ENCODE measurements around the gene SMARCC1. TPM values are rescaled to one million over a fixed set of nuclear protein-coding genes. Genes with fewer than 3 reads are reported as not detected.

SMARCC1 gene
- total and polyA plus RNA-seq, 2 experiments from 2014 or later: 35.5 to 38.2 TPM

- WGBS (ENCODE audit: low lambda C conversion rate, missing lambda C conversion rate): 4% methylated on average over 70 of the region's 77 CpGs
- H3K4me1 ChIP-seq (ENCODE audit: insufficient read depth): peaks cover 8% of the 10 kb centered on the region
- no peaks in the 10 kb centered on the region for H3K9me3 ChIP-seq (ENCODE audit: low read depth)
- peak overlapping the region; percentile 83 for H3K27ac ChIP-seq
- H3K9me2 ChIP-seq (replicated peaks; ENCODE audit: insufficient read depth): no peaks in the 10 kb centered on the region
- peaks cover 8% of the 10 kb centered on the region for H4K20me1 ChIP-seq (ENCODE audit: insufficient read depth, poor library complexity, severe bottlenecking)
- peak; percentile 93 for DNase-seq (ENCODE audit: low spot score)
- no peaks in the 10 kb centered on the region for H3K36me3 ChIP-seq (replicated peaks; ENCODE audit: insufficient read depth, low read depth)
- peaks cover 36% of the 10 kb centered on the region for H3K79me2 ChIP-seq
- peak overlapping the region; percentile 93 for H2AFZ ChIP-seq
- no peaks in the 10 kb centered on the region for H3K27me3 ChIP-seq
- H3K4me2 ChIP-seq: peak overlapping the region; percentile 91
- TF ChIP-seq CTCF (IDR thresholded peaks at IDR 0.05; ENCODE audit: poor library complexity) (peak; percentile 84), EZH2phosphoT487 (IDR thresholded peaks at IDR 0.05; ENCODE audit: low read depth, severe bottlenecking, unreplicated experiment) (no peak)
- H3K4me3 ChIP-seq: peak overlapping the region; percentile 100
Measured at GRCh38 chr3:47824541-47825473, 43.1 kb upstream of the SMARCC1 start.

GRCh38 chr3:47817609-47818008 is 35.9 kb upstream of the SMARCC1 start:
- H3K27ac ChIP-seq: no peak overlapping the region

GRCh38 chr3:47813551-47814177 is 32.0 kb upstream of the SMARCC1 start:
- 90% methylated on average over 8 of the region's 8 CpGs for WGBS (ENCODE audit: low lambda C conversion rate, missing lambda C conversion rate)
- no peak overlapping the region for H3K4me2 ChIP-seq
- no peak overlapping the region for H2AFZ ChIP-seq
- no peaks in the 10 kb centered on the region for H3K36me3 ChIP-seq (replicated peaks; ENCODE audit: insufficient read depth, low read depth)
- no peaks in the 10 kb centered on the region for H3K9me2 ChIP-seq (replicated peaks; ENCODE audit: insufficient read depth)
- no peaks in the 10 kb centered on the region for H3K79me2 ChIP-seq
- H3K27ac ChIP-seq: no peak overlapping the region
- H4K20me1 ChIP-seq (ENCODE audit: insufficient read depth, poor library complexity, severe bottlenecking): no peaks in the 10 kb centered on the region
- H3K9me3 ChIP-seq (ENCODE audit: low read depth): no peaks in the 10 kb centered on the region
- H3K4me3 ChIP-seq: no peak overlapping the region
- H3K4me1 ChIP-seq (ENCODE audit: insufficient read depth): no peaks in the 10 kb centered on the region
- no peak for DNase-seq (ENCODE audit: low spot score)
- TF ChIP-seq EZH2 (IDR thresholded peaks at IDR 0.05; ENCODE audit: borderline replicate concordance): no peak
- no peak for TF ChIP-seq CTCF (IDR thresholded peaks at IDR 0.05; ENCODE audit: poor library complexity)
- TF ChIP-seq EZH2phosphoT487 (IDR thresholded peaks at IDR 0.05; ENCODE audit: low read depth, severe bottlenecking, unreplicated experiment): no peak
- H3K27me3 ChIP-seq: no peaks in the 10 kb centered on the region

More at GRCh38 chr3:47817609-47818008, 35.9 kb upstream of the SMARCC1 start:
- Histone ChIP-seq H4K20me1 (ENCODE audit: insufficient read depth, poor library complexity, severe bottlenecking) (no peaks in the 10 kb centered on the region), H3K36me3 (replicated peaks; ENCODE audit: insufficient read depth, low read depth) (no peaks in the 10 kb centered on the region), H3K4me1 (ENCODE audit: insufficient read depth) (no peaks in the 10 kb centered on the region), H3K4me3 (no peak overlapping the region), H3K4me2 (no peak overlapping the region), H3K79me2 (no peaks in the 10 kb centered on the region), H2AFZ (no peak overlapping the region), H3K9me2 (replicated peaks; ENCODE audit: insufficient read depth) (no peaks in the 10 kb centered on the region), H3K9me3 (ENCODE audit: low read depth) (no peaks in the 10 kb centered on the region), H3K27me3 (no peaks in the 10 kb centered on the region)
- 95% methylated on average over 7 of the region's 7 CpGs for WGBS (ENCODE audit: low lambda C conversion rate, missing lambda C conversion rate)
- TF ChIP-seq CTCF (IDR thresholded peaks at IDR 0.05; ENCODE audit: poor library complexity): no peak
- TF ChIP-seq EZH2 (IDR thresholded peaks at IDR 0.05; ENCODE audit: borderline replicate concordance): no peak
- no peak for TF ChIP-seq EZH2phosphoT487 (IDR thresholded peaks at IDR 0.05; ENCODE audit: low read depth, severe bottlenecking, unreplicated experiment)
- DNase-seq (ENCODE audit: low spot score): no peak
